H1 (cell line): ENCODE measurements around the gene R3HDM4. TPM values are rescaled to one million over a fixed set of nuclear protein-coding genes. Genes with fewer than 3 reads are reported as not detected.
A peak's percentile ranks its signal among the peaks of the same experiment; 100 is the strongest.

Experiments
- CTCF ChIA-PET: fragments of 300-600 bp; sonication (Branson Sonifier 250); formaldehyde crosslinking; loops from one replicate; lab custom pipeline; 2021; ENCODE audit not compliant: partially characterized antibody; lab: Charles Lee
- POLR2A ChIA-PET: fragments of 300-600 bp; sonication (Branson Sonifier 250); formaldehyde crosslinking; loops from one replicate; lab custom pipeline; 2021; ENCODE audit warnings: inconsistent platforms; ENCODE audit not compliant: partially characterized antibody; lab: Charles Lee
- DNase-seq, 2 experiments: peaks; one replicate each; pipeline versions ENCODE4 v3.0.0 to v3.0.0-alpha.2; 2010 to 2022; ENCODE audit warnings: low spot score in 2 of 2, low read depth in 1 of 2, mixed read lengths in 1 of 2
- FAIRE-seq: peaks from 2 replicates; lab custom pipeline; 2011; peaks lifted over from hg19 to GRCh38; lab: Jason Lieb, UNC
- H2AFZ ChIP-seq: 2 replicates; pipeline ENCODE4 v1.8.1; 2012; ENCODE audit warnings: low read length, inconsistent platforms
- H2AK5ac ChIP-seq: 2 replicates; pipeline ENCODE4 v1.6.1; 2013; ENCODE audit warnings: low read depth, low read length
- H2BK120ac ChIP-seq: replicated peaks from 2 replicates; pipeline ENCODE3; 2013; ENCODE audit warnings: low read depth, low read length, inconsistent platforms
- H2BK12ac ChIP-seq: 2 replicates; pipeline ENCODE4 v1.6.1; 2013; ENCODE audit warnings: low read depth, low read length
- H2BK15ac ChIP-seq: 2 replicates; pipeline ENCODE4 v1.6.1; 2013; ENCODE audit warnings: low read length
- H2BK20ac ChIP-seq: 2 replicates; pipeline ENCODE4 v1.6.1; 2013; ENCODE audit warnings: low read length
- H2BK5ac ChIP-seq: 2 replicates; pipeline ENCODE4 v1.6.1; 2013; ENCODE audit warnings: low read depth, low read length
- H3K14ac ChIP-seq: 2 replicates; pipeline ENCODE4 v1.6.1; 2013; ENCODE audit warnings: inconsistent platforms; ENCODE audit not compliant: insufficient read length
- H3K18ac ChIP-seq: 2 replicates; pipeline ENCODE4 v1.6.1; 2013; ENCODE audit warnings: low read length; ENCODE audit errors: extremely low read depth
- H3K23ac ChIP-seq: 2 replicates; pipeline ENCODE4 v1.6.1; 2013; ENCODE audit warnings: inconsistent platforms; ENCODE audit not compliant: insufficient read length
- H3K23me2 ChIP-seq: 2 replicates; pipeline ENCODE4 v1.6.1; 2013; ENCODE audit warnings: low read depth, low read length
- H3K27ac ChIP-seq: 2 replicates; pipeline ENCODE4 v1.6.1; 2011; ENCODE audit warnings: low read depth, low read length, inconsistent platforms
- H3K27me3 ChIP-seq, 4 experiments: replicated peaks in 1 of 4; 1 replicate in 1 of 4; 2 replicates in 3 of 4; pipeline versions ENCODE4 v1.6.1 to v1.8.1; 2011 to 2013; ENCODE audit warnings: low read length in 3 of 4, mild to moderate bottlenecking in 3 of 4, inconsistent platforms in 2 of 4, mixed read lengths in 2 of 4, moderate library complexity in 1 of 4; ENCODE audit not compliant: control insufficient read depth in 3 of 4, insufficient read depth in 3 of 4; ENCODE audit errors: extremely low read depth in 1 of 4
- H3K36me3 ChIP-seq, 4 experiments: 2 replicates each; pipeline versions ENCODE4 v1.6.1 to v1.8.1; 2011 to 2013; ENCODE audit warnings: mild to moderate bottlenecking in 4 of 4, low read length in 3 of 4, moderate library complexity in 2 of 4, control low read depth in 1 of 4, inconsistent platforms in 1 of 4; ENCODE audit not compliant: insufficient read depth in 4 of 4, control insufficient read depth in 2 of 4
- H3K4ac ChIP-seq: replicated peaks from 2 replicates; pipeline ENCODE3; 2013; ENCODE audit warnings: low read length, low read depth, mixed read lengths, inconsistent platforms; ENCODE audit not compliant: insufficient read length
- H3K4me1 ChIP-seq, 4 experiments: replicated peaks in 1 of 4; 1 replicate in 1 of 4; 2 replicates in 3 of 4; pipeline versions ENCODE4 v1.6.1 to v1.8.1; 2011 to 2013; ENCODE audit warnings: low read length in 3 of 4, inconsistent platforms in 2 of 4, mixed read lengths in 1 of 4; ENCODE audit not compliant: insufficient read depth in 4 of 4, control insufficient read depth in 3 of 4
- H3K4me2 ChIP-seq, 2 experiments: 2 replicates each; pipeline versions ENCODE4 v1.6.1 to v1.8.1; 2011 to 2013; ENCODE audit warnings: low read depth in 2 of 2, low read length in 2 of 2, control low read depth in 1 of 2, inconsistent platforms in 1 of 2, mild to moderate bottlenecking in 1 of 2; ENCODE audit not compliant: insufficient read depth in 1 of 2
- H3K4me3 ChIP-seq, 4 experiments: fragments of 200-600, 300-600 bp in 1 of 4; sonication (generic), shearing (Covaris generic), sonication (Bioruptor Twin) in 1 of 4; 2 replicates each; pipeline versions ENCODE4 v1.5.1 to v1.8.1; 2011 to 2016; ENCODE audit warnings: low read length in 4 of 4, low read depth in 3 of 4, control low read depth in 2 of 4, inconsistent platforms in 2 of 4, mild to moderate bottlenecking in 2 of 4, mixed read lengths in 1 of 4, moderate library complexity in 1 of 4; ENCODE audit not compliant: insufficient read depth in 2 of 4; ENCODE audit errors: extremely low read depth in 1 of 4
- H3K56ac ChIP-seq: replicated peaks from 2 replicates; pipeline ENCODE3; 2013; ENCODE audit warnings: low read depth, mild to moderate bottlenecking, mixed read lengths, low read length, inconsistent platforms; ENCODE audit not compliant: insufficient read length
- H3K79me1 ChIP-seq: 2 replicates; pipeline ENCODE4 v1.6.1; 2013; ENCODE audit warnings: low read depth, low read length, control low read depth
- H3K79me2 ChIP-seq, 2 experiments: 2 replicates each; pipeline versions ENCODE4 v1.6.1 to v1.8.1; 2012 to 2013; ENCODE audit warnings: low read length in 2 of 2, mild to moderate bottlenecking in 2 of 2, inconsistent platforms in 1 of 2; ENCODE audit not compliant: insufficient read depth in 2 of 2, control insufficient read depth in 1 of 2
- H3K9ac ChIP-seq, 4 experiments: replicated peaks in 1 of 4; 1 replicate in 1 of 4; 2 replicates in 3 of 4; pipeline versions ENCODE4 v1.6.1 to v1.8.1; 2011 to 2013; ENCODE audit warnings: low read depth in 3 of 4, low read length in 3 of 4, control low read depth in 2 of 4, mild to moderate bottlenecking in 2 of 4, moderate library complexity in 2 of 4, inconsistent platforms in 1 of 4; ENCODE audit errors: extremely low read depth in 1 of 4
- H3K9me3 ChIP-seq, 2 experiments: 2 replicates each; pipeline versions ENCODE4 v1.6.1 to v1.8.1; 2012 to 2013; ENCODE audit warnings: mild to moderate bottlenecking in 2 of 2, moderate library complexity in 2 of 2, control low read depth in 1 of 2, inconsistent platforms in 1 of 2, low read depth in 1 of 2, low read length in 1 of 2, mixed read lengths in 1 of 2; ENCODE audit not compliant: insufficient read depth in 2 of 2
- H4K20me1 ChIP-seq, 2 experiments: replicated peaks in 1 of 2; 2 replicates each; pipeline versions ENCODE3 to v1.8.1; 2011 to 2013; ENCODE audit warnings: inconsistent platforms in 2 of 2, low read length in 2 of 2, mild to moderate bottlenecking in 1 of 2; ENCODE audit not compliant: insufficient read depth in 2 of 2, control insufficient read depth in 1 of 2
- H4K5ac ChIP-seq: 2 replicates; pipeline ENCODE4 v1.6.1; 2013; ENCODE audit warnings: low read length, low read depth, mixed read lengths, inconsistent platforms; ENCODE audit not compliant: insufficient read length
- H4K8ac ChIP-seq: 2 replicates; pipeline ENCODE4 v1.8.0; 2013; ENCODE audit warnings: mild to moderate bottlenecking, moderate library complexity, low read length, inconsistent platforms; ENCODE audit not compliant: insufficient read depth; ENCODE audit errors: extremely low read depth
- H4K91ac ChIP-seq: replicated peaks from 2 replicates; pipeline ENCODE3; 2013; ENCODE audit warnings: low read length, mixed read lengths, inconsistent platforms; ENCODE audit not compliant: insufficient read length
- KDM1A ChIP-seq: fragments of 200-600, 300-600 bp; sonication (generic); IDR thresholded peaks from 2 replicates; pipeline ENCODE4 v1.7.1; 2016; ENCODE audit warnings: mild to moderate bottlenecking, low read length, borderline replicate concordance
- POLR2AphosphoS5 ChIP-seq: IDR thresholded peaks from 2 replicates; pipeline ENCODE4 v1.6.1; 2011; ENCODE audit warnings: low read depth, low read length
- WGBS, 2 experiments: shearing (Covaris generic) in 1 of 2; methylation state at CpG; one replicate each; pipeline versions ENCODE4 v1.1.6 to v1.1.7; 2013 to 2015; ENCODE audit warnings: low lambda C conversion rate in 2 of 2, mixed read lengths in 2 of 2, inconsistent platforms in 1 of 2, low coverage in 1 of 2, missing lambda C conversion rate in 1 of 2; ENCODE audit not compliant: insufficient replicate concordance in 2 of 2, insufficient coverage in 1 of 2, insufficient read length in 1 of 2; ENCODE audit errors: extremely low coverage in 1 of 2, missing lambda C conversion rate in 1 of 2; 5-methylcytosine and 5-hydroxymethylcytosine counted together
- polyA plus RNA-seq, 7 experiments: library from polyadenylated mRNA; depleted of rRNA in 3 of 7; stranded (reverse) in 5 of 7; unstranded in 2 of 7; fragments of >200 nt in 5 of 7; fragments of 200-250 nt in 2 of 7; gene quantifications; 1 replicate in 5 of 7; 2 replicates in 1 of 7; 4 replicates in 1 of 7; pipeline versions ENCODE4 v1.2.1 to v1.2.3, GENCODE V29; 2011 to 2013; ENCODE audit warnings: missing spikeins in 2 of 7, mixed read lengths in 2 of 7
- total RNA-seq: library from RNA; stranded (reverse); fragmentation: NEBNext Ultra II Directional; extraction: Animal tissue kit (Norgen Biotek cat#: 25700); gene quantifications from 2 replicates; pipeline ENCODE4 v1.2.1, GENCODE V29; 2021

Gene R3HDM4
- total and polyA plus RNA-seq, 2 of the 8 experiments (the other 6 are each of a cell fraction or from before 2014, with no cell fraction given): 76.8 to 102 TPM

DNA sequence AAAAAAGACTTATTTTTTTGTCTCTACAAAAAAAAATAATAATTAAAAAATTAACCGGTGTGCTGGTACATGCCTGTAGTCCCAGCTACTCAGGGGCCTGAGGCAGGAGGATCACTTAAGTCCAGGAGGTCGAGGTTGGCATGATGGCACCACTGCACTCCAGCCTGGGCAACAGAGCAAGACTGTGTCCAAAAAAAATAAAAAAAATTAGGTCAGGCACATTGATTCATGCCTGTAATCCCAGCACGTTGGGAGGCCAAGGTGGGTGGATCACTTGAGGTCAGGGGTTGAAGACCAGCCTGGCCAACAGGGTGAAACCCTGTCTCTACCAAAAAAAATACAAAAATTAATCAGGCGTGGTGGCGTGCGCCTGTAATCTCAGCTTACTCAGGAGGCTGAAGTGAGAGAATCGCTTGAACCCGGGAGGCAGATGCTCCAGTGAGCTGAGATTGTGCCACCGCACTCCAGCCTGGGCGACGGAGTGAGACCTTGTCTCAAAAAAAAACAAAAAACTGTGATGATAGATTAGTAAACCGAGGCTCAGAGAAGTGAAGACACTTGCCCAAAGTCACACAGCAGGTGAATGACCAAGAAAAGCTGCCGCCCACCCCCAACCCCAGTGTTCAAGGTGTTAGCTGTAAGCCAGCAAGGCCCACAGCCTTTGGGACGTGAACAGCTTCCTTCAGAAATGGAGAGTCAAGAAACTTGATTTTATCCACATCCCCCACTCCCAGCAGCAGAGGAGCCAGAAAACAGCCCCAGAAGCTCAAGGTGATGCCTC is 10.4 kb downstream of the R3HDM4 start:
- TF ChIP-seq POLR2AphosphoS5 (no peak), KDM1A (peak; percentile 63; the same call in 1 of the 2 replicates)
- Histone ChIP-seq H3K4ac (no peak overlapping the region), H2BK15ac (no peak overlapping the region), H2BK20ac (no peak overlapping the region), H3K27ac (no peak overlapping the region), H3K56ac (no peak overlapping the region), H4K20me1 (peaks cover 13 to 32% of the 10 kb centered on the region in 2 experiments), H4K5ac (no peak overlapping the region), H2BK5ac (no peak overlapping the region), H3K18ac (no peak overlapping the region), H4K8ac (no peak overlapping the region), H3K9me3 (no peaks in the 10 kb centered on the region), H3K23me2 (peaks cover 3% of the 10 kb centered on the region; the same call in 1 of the 2 replicates), H3K79me1 (peaks cover 7% of the 10 kb centered on the region), H2AK5ac (no peak overlapping the region), H3K27me3 (no peaks in the 10 kb centered on the region), H4K91ac (no peak overlapping the region), H2AFZ (no peak overlapping the region), H3K23ac (no peak overlapping the region), H2BK120ac (no peak overlapping the region), H3K4me2 (no peak overlapping the region), H3K79me2 (peaks cover 0 to 22% of the 10 kb centered on the region in 2 experiments; a peak in 2 of 4 replicates), H3K36me3 (peaks cover 0 to 11% (median 2%) of the 10 kb centered on the region in 4 experiments; a peak in 2 of 8 replicates), H3K4me3 (no peak overlapping the region), H3K4me1 (peaks cover 0 to 10% (median 4%) of the 10 kb centered on the region in 4 experiments; a peak in 4 of 7 replicates), H3K9ac (no peak overlapping the region), H3K14ac (no peak overlapping the region), H2BK12ac (no peak overlapping the region)
- ChIA-PET CTCF (interaction anchor here (0.7 to 2.2 kb wide), 5 partner anchors 10 to 133 kb away, joined by 3 to 8 read pairs (median 6); partner anchors contain the start of genes MED16 and RNU6-9), POLR2A (interaction anchor here (0.6 to 1.4 kb wide), 10 partner anchors 8 to 125 kb away, joined by 3 to 5 read pairs (median 4); partner anchors contain the start of genes PTBP1 and WDR18)
- 91% methylated on average over 14 of the region's 14 CpGs; no CpG with 5 or more reads in 1 of the 2 experiments for WGBS, 2 experiments
- DNase-seq: no peak
- no peak for FAIRE-seq
